GM19468 (cell line): Measurements from ENCODE around the gene NAPA.
"Not testable (repeated sequence)": the region's sequence is repeated elsewhere in the genome, so short reads cannot be mapped to it uniquely, and the experiment has no call there.

Experiments
- ATAC-seq: cut with Tn5 transposase; IDR thresholded peaks from one replicate; pipeline ENCODE4 v1.9.1; 2021; ENCODE audit warnings: mild to moderate bottlenecking, moderate library complexity, moderate number of reproducible peaks; ENCODE audit not compliant: unreplicated experiment; ENCODE audit errors: extremely low read depth

NAPA gene

GRCh38 chr19:47489072-47489914 lies 25.6 kb downstream of the NAPA start:
- no peak for ATAC-seq

GRCh38 chr19:47487551-47488515 lies 27.0 kb downstream of the NAPA start:
- no peak for ATAC-seq

GRCh38 chr19:47486900-47487299 lies 28.0 kb downstream of the NAPA start:
- ATAC-seq, result no peak

GRCh38 chr19:47486220-47486619 lies 28.6 kb downstream of the NAPA start:
- ATAC-seq, result not testable (repeated sequence)

GRCh38 chr19:47485210-47485609 lies 29.7 kb downstream of the NAPA start:
- ATAC-seq, result no peak

GRCh38 chr19:47483800-47484690 lies 30.8 kb downstream of the NAPA start, which contains the start of gene KPTN:
Gene KPTN (minus strand): TSS chr19:47484219. CDS start chr19:47484160, 59 bp downstream.
- peak; percentile 37 for ATAC-seq

GRCh38 chr19:47483200-47483599 lies 31.7 kb downstream of the NAPA start:
- no peak for ATAC-seq

- no peak for ATAC-seq
Measured at GRCh38 chr19:47481460-47482052, 33.3 kb downstream of the NAPA start.

- ATAC-seq, result no peak
Measured at GRCh38 chr19:47480658-47481057, 34.2 kb downstream of the NAPA start.

GRCh38 chr19:47479701-47480503 lies 35.0 kb downstream of the NAPA start:
- ATAC-seq, result no peak

- ATAC-seq, result no peak
Measured at GRCh38 chr19:47476438-47476972, 38.4 kb downstream of the NAPA start.

- ATAC-seq, result no peak
Measured at GRCh38 chr19:47475465-47475864, 39.4 kb downstream of the NAPA start.

GRCh38 chr19:47473336-47473735 lies 41.5 kb downstream of the NAPA start:
- ATAC-seq, result no peak

- no peak for ATAC-seq
Measured at GRCh38 chr19:47471733-47472457, 43.0 kb downstream of the NAPA start, which contains the start of gene SLC8A2. Gene SLC8A2 (minus strand): TSS chr19:47471893. CDS start chr19:47466403, 5,490 bp downstream.

- no peak for ATAC-seq
Measured at GRCh38 chr19:47471381-47471732, 43.5 kb downstream of the NAPA start.

- ATAC-seq, result no peak
Measured at GRCh38 chr19:47470447-47471195, 44.2 kb downstream of the NAPA start.

GRCh38 chr19:47469719-47470118 lies 45.1 kb downstream of the NAPA start:
- ATAC-seq, result no peak
